GM19372 (cell line): ENCODE measurements around the gene GPC6.

Source experiments
- ATAC-seq: cut with Tn5 transposase; IDR thresholded peaks from one replicate; pipeline ENCODE4 v1.9.1; 2021; ENCODE audit warnings: mild to moderate bottlenecking, low read depth, moderate library complexity; ENCODE audit not compliant: unreplicated experiment

GPC6 gene

GRCh38 chr13:94454334-94454733 is 1227.7 kb downstream of the GPC6 start:
- no peak for ATAC-seq

GRCh38 chr13:94454906-94455305 is 1228.3 kb downstream of the GPC6 start:
- ATAC-seq = no peak

DNA sequence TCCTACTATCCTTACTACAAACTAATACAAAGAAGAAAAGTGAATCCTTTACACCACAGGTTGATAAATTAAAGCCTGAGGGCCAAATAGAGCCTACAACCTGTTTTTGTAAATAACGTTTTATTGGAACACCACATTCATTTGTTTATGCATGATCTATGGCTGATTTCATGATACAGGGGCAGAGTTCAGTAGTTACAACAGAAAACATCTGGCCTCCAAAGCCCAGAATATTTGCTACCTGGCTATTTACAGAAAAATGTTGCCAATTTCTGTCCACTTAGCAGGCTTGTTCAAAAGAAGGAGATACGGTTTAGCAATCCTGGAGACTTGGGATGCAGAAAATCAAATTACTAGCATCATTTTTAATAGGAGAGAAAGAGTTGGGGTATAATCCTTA is 1228.8 kb downstream of the GPC6 start:
- ATAC-seq = no peak
